Keratinocyte (primary cell): Measurements from ENCODE around the gene TMEM131.

Experiments used
- EZH2 ChIP-seq: IDR thresholded peaks from one replicate; pipeline ENCODE4 v1.6.1; 2012; ENCODE audit warnings: inconsistent platforms, mild to moderate bottlenecking, low read length, moderate library complexity
- TF ChIP-seq, protein P1 (sequence below), 3 experiments: IDR thresholded peaks in 1 of 3; conservative IDR thresholded peaks in 1 of 3; optimal IDR thresholded peaks in 1 of 3; 2 replicates in 2 of 3; 3 replicates in 1 of 3; pipeline versions ENCODE3 to v1.5.1; 2011; ENCODE audit warnings: low read length in 3 of 3, mild to moderate bottlenecking in 3 of 3, moderate library complexity in 2 of 3, control low read depth in 1 of 3, inconsistent platforms in 1 of 3; ENCODE audit not compliant: insufficient read depth in 2 of 3; ENCODE audit errors: extremely low read depth in 1 of 3

DNA sequence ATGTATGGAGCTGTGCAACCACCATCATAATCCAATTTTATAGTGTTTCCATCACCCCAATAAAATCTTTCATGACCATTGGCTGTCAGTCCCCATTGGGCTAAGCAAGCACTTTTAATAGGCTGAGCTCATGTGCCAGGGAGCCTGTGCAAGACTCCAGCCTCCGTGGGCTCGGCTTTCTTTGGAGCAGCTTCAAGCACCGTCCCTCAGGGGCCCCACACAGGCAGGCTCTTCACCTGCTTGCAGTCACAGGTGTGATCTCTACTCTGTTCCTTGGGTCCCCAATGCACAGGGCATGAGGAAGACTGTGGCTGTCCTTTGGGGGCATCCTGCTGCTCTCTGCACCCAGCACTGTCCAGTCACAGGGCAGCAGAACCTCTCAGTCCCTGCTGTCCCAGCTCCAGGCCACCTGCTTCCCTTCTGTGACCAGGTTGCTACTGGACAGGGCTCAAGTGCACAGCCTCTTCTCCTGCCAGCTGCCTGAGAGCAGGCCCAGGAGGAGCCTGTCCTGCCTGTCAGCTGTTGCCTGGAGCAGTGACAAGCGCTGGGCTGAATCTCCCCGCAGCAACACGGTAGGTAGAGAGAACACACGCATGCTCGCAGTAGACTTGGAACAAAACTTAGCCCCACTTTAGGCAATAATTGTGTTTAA, 40.7 kb upstream of the TMEM131 start:
- TF ChIP-seq, protein P1, sequence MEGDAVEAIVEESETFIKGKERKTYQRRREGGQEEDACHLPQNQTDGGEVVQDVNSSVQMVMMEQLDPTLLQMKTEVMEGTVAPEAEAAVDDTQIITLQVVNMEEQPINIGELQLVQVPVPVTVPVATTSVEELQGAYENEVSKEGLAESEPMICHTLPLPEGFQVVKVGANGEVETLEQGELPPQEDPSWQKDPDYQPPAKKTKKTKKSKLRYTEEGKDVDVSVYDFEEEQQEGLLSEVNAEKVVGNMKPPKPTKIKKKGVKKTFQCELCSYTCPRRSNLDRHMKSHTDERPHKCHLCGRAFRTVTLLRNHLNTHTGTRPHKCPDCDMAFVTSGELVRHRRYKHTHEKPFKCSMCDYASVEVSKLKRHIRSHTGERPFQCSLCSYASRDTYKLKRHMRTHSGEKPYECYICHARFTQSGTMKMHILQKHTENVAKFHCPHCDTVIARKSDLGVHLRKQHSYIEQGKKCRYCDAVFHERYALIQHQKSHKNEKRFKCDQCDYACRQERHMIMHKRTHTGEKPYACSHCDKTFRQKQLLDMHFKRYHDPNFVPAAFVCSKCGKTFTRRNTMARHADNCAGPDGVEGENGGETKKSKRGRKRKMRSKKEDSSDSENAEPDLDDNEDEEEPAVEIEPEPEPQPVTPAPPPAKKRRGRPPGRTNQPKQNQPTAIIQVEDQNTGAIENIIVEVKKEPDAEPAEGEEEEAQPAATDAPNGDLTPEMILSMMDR (optimal IDR thresholded peaks at IDR 0.05 in 1 of 3, IDR thresholded peaks at IDR 0.05 in 1 of 3, conservative IDR thresholded peaks at IDR 0.05 in 1 of 3; ENCODE audit: extremely low read depth in 1 of 3, insufficient read depth in 2 of 3, low read length in 3 of 3) = no peak
- no peak for TF ChIP-seq EZH2
